Naive B cell (primary cell): ENCODE data around the gene HID1. TPM values are rescaled to one million over a fixed set of nuclear protein-coding genes. Genes with fewer than 3 reads are reported as not detected.
"Not testable (repeated sequence)": the region's sequence is repeated elsewhere in the genome, so short reads cannot be mapped to it uniquely, and the experiment has no call there.

Experiments
- ATAC-seq, 2 donors: fragments of 150-1000 bp; cut with Tn5 transposase; 2 replicates each; pipeline ENCODE4 v1.10.0; 2021; ENCODE audit warnings: low read depth in 2 of 2, mild to moderate bottlenecking in 2 of 2, moderate library complexity in 2 of 2
- DNase-seq: peaks from one replicate; pipeline ENCODE4 v3.0.0; 2022
- H3K27ac Mint-ChIP-seq, 6 donors: one replicate each; pipeline ENCODE4 v1.8.0; 2020 to 2022; ENCODE audit warnings: mild to moderate bottlenecking in 6 of 6, mixed read lengths in 6 of 6, moderate library complexity in 5 of 6, inconsistent platforms in 2 of 6
- H3K27me3 Mint-ChIP-seq, 3 donors: one replicate each; pipeline ENCODE4 v1.8.0; 2021 to 2022; ENCODE audit warnings: mixed read lengths in 3 of 3, mild to moderate bottlenecking in 1 of 3
- H3K36me3 Mint-ChIP-seq, 2 donors: one replicate each; pipeline ENCODE4 v1.8.0; 2020 to 2022; ENCODE audit warnings: mixed read lengths in 2 of 2, inconsistent platforms in 1 of 2, mild to moderate bottlenecking in 1 of 2
- H3K4me1 Mint-ChIP-seq, 3 donors: one replicate each; pipeline ENCODE4 v1.8.0; 2020 to 2022; ENCODE audit warnings: mixed read lengths in 3 of 3, inconsistent platforms in 1 of 3, mild to moderate bottlenecking in 1 of 3, moderate library complexity in 1 of 3
- H3K4me3 Mint-ChIP-seq, 8 donors: one replicate each; pipeline ENCODE4 v1.8.0; 2020 to 2022; ENCODE audit warnings: mild to moderate bottlenecking in 8 of 8, mixed read lengths in 8 of 8, moderate library complexity in 8 of 8, inconsistent platforms in 2 of 8
- H3K9me3 Mint-ChIP-seq, 7 donors: one replicate each; pipeline ENCODE4 v1.8.0; 2020 to 2022; ENCODE audit warnings: mixed read lengths in 7 of 7, mild to moderate bottlenecking in 5 of 7, inconsistent platforms in 2 of 7, moderate library complexity in 1 of 7
- polyA plus RNA-seq, 6 donors: library from polyadenylated mRNA; unstranded; fragments of 300-500 nt; fragmentation: Illumina TruSeq; gene quantifications; one replicate each; pipeline ENCODE4 v1.2.3, GENCODE V29; 2021; ENCODE audit warnings: low read depth in 6 of 6

The HID1 gene
- polyA plus RNA-seq, 6 donors from 2014 or later = 0.08 to 0.23 TPM; not detected in 4

DNA sequence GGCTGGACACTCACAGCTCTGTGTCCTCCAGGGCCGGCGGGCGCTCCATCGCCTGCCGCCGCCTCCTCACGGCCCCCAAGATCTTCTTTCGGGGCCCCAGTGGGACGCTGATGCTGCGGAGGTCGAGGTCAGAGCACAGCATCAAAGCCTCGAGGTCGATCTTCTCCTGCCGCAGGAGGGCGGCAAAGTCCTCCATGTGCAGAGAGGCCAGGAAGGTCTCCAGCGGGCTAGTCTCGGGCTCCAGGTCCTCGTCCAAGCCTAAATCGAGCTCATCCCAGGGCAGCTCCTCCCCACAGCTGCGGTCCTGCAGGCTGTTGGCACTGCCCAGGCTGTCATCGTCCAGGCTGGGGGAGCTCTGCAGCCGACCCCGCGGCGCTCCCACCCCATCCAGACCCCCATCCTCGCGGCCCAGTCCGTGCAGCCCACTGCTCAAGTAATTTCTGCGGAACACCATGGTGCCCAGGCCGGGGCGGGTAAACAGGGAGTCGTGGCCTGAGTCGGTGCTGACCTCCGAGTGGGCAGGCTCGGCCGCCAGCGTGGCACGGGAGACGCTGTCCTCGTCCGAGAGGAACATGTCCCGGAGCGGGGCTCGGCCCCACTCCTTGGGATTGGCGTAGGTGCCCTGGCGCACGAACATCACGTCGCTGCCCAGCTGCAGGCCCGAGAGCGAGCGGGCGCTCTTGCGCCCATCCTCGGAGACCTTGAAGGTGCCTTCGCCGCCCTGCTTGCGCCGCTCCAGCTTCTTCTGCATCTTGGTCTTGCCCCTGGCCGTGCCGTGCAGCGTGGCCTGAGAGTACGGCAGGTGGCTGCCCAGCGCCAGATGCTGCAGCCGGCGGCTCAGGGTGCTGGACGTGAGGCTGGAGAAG is 52.9 kb downstream of the HID1 start:
- ATAC-seq (no peak), DNase-seq (no peak)
- peaks cover 0 to 5% (median 0%) of the 10 kb centered on the region in 7 donors for H3K9me3 Mint-ChIP-seq
- H3K36me3 Mint-ChIP-seq = no peaks in the 10 kb centered on the region
- peaks cover 13 to 14% (median 14%) of the 10 kb centered on the region in 3 donors for H3K4me1 Mint-ChIP-seq
- H3K4me3 Mint-ChIP-seq = no peak overlapping the region
- H3K27ac Mint-ChIP-seq = no peak overlapping the region
- H3K27me3 Mint-ChIP-seq = peaks cover 21 to 87% (median 63%) of the 10 kb centered on the region in 3 donors

DNA sequence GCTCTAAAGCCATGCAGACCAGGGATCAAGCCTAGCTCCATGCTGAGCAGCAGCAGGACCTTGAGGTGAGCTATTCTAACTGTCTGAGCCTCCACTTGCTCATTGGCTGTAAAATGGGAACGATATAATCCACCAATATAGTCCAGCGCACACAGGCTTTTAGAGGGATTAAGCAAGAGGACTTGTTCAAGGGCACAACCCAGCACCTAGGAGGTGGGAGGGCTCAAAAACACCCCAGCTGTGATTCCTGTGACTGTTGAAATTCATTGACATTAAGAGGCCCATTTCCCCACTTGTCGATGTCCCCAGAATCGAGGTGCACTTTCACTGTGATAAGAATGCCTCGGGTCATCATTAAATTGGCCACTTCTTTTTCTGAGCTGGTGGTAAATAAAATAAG is 53.7 kb downstream of the HID1 start:
- peaks cover 24 to 79% (median 58%) of the 10 kb centered on the region in 3 donors for H3K27me3 Mint-ChIP-seq
- peaks cover 0 to 5% (median 0%) of the 10 kb centered on the region in 7 donors for H3K9me3 Mint-ChIP-seq
- H3K27ac Mint-ChIP-seq = no peak overlapping the region
- ATAC-seq (no peak), DNase-seq (no peak)
- H3K36me3 Mint-ChIP-seq = no peaks in the 10 kb centered on the region
- no peak overlapping the region for H3K4me3 Mint-ChIP-seq
- H3K4me1 Mint-ChIP-seq = peaks cover 7 to 10% (median 8%) of the 10 kb centered on the region in 3 donors

DNA sequence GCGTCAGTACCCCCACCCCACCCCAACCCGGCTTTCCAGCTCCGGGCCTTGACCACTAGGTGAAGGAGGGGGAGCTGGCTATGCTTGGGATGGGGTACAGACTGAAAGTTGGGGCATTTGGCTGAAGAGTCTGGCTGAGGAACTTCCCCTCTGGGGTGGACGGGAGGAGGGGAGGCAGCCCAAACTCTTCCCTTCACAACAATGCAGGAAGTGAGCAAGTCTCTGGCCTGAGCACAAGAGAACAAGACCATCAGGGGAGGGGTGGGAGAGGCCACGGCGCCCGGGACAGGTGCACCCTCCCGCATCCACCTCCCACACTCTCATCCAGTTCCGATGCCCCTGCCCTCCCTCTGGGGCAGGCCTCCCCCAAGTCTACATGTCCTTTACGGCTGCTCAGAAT is 55.1 kb downstream of the HID1 start:
- DNase-seq = no peak
- Mint-ChIP-seq H3K27ac (no peak overlapping the region), H3K4me1 (peaks cover under 1 to 4% (median 2%) of the 10 kb centered on the region in 3 donors), H3K27me3 (peaks cover 21 to 66% (median 52%) of the 10 kb centered on the region in 3 donors), H3K36me3 (no peaks in the 10 kb centered on the region), H3K9me3 (peaks cover 0 to 5% (median 0%) of the 10 kb centered on the region in 7 donors), H3K4me3 (no peak overlapping the region)
- ATAC-seq = no peak

DNA sequence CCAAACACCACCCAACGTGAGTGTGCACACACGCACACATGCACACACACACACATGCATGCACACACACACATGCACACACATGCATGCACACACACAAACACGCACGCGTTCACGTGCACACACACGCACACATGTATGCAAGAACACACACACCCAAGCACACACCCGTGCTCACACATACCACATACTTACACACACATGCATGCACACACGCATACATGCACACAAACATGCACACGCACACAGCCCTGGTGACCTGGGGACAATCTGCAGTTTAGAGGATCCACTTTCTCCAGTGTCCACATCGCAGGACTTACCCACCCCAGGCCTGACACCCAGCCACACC is 55.7 kb downstream of the HID1 start:
- ATAC-seq (no peak), DNase-seq (no peak)
- peaks cover 0 to 5% (median 0%) of the 10 kb centered on the region in 7 donors for H3K9me3 Mint-ChIP-seq
- H3K4me1 Mint-ChIP-seq = peaks cover 0 to 3% (median 0%) of the 10 kb centered on the region in 3 donors
- peaks cover 20 to 63% (median 47%) of the 10 kb centered on the region in 3 donors for H3K27me3 Mint-ChIP-seq
- H3K36me3 Mint-ChIP-seq = no peaks in the 10 kb centered on the region
- H3K4me3 Mint-ChIP-seq = no peak overlapping the region
- no peak overlapping the region for H3K27ac Mint-ChIP-seq

DNA sequence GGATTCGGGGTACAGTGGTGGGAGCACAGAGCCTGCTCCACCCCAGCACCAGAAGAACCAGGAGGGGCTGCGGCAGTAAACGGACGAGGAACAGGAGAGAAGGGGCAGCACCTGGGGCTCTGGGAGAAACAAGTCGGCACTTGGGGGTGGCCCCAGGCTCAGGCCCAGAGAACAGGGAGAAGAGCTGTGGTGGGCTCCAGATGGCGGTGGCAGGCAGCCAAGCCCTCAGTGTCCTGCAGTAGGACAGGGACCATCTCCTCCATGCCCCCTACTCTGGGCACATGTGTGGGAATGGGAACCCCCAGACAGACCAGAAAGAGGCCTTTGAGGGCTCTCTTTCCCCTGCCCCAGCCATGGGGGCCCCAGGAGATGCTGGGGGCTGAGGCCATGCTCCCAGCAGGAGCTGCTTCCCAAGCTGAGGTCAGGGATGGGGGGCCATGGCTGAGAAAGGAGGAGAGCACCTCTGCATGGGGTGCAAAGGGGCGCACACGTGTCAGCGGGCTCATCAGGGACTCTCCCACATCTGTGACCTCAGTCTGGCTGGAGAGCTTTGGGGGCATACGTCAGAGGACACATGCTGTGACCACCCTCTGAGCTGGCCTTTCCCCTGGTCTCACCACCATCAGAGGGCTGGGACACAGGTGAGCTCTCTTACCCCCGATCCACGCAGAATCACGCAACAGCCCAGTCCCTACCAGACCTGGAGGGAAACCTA is 56.3 kb downstream of the HID1 start:
- Mint-ChIP-seq H3K27ac (no peak overlapping the region), H3K4me3 (no peak overlapping the region)

DNA sequence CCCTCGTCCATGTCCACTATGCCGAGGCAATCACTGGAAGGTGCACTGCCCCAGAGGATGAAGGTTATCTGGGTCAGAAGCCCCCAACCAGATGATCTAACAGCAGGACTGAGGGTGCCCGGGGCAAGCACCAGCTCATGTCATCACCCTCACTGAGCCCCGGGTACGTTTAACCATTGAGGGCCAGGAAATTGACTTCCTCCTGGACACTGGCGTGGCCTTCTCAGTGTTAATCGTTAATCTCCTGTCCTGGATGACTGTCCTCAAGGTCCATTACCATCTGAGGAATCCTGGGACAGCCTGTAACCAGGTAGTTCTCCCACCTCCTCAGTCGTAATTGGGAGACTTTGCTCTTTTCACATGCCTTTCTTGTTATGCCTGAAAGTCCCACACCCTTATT is 61.1 kb downstream of the HID1 start:
- not testable (repeated sequence) for H3K36me3 Mint-ChIP-seq, DNase-seq, ATAC-seq, H3K4me3 Mint-ChIP-seq, H3K4me1 Mint-ChIP-seq, H3K27ac Mint-ChIP-seq, H3K9me3 Mint-ChIP-seq
- peaks cover 14 to 42% (median 28%) of the 10 kb centered on the region in 3 donors for H3K27me3 Mint-ChIP-seq

More for the DNA sequence above, 56.3 kb downstream of the HID1 start:
- DNase-seq (no peak), ATAC-seq (no peak)
- no peaks in the 10 kb centered on the region for H3K36me3 Mint-ChIP-seq
- H3K9me3 Mint-ChIP-seq = peaks cover 0 to 5% (median 0%) of the 10 kb centered on the region in 7 donors
- peaks cover 20 to 58% (median 42%) of the 10 kb centered on the region in 3 donors for H3K27me3 Mint-ChIP-seq
- peaks cover 0 to 3% (median 0%) of the 10 kb centered on the region in 3 donors for H3K4me1 Mint-ChIP-seq

DNA sequence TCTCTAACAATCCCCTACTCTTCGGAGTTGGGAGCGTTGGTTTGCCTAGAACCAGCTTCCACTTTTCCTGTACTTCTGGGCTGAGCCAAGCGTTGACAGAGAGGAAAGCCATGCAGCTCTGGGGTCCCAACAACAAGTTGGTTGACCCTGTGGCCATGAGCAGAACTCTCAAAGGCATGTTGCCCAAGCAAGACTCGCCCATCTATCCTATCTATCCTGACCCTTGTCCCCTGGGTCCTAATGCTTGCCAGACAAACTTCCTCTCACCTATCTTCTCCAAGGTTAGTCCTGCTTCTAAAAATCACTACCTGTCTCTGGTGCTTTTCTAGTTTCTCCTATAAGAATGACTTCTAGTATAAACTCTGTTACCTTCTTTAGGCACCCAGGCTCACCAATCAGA is 63.5 kb downstream of the HID1 start:
- not testable (repeated sequence) for DNase-seq, H3K36me3 Mint-ChIP-seq, H3K9me3 Mint-ChIP-seq, H3K27ac Mint-ChIP-seq, ATAC-seq, H3K4me1 Mint-ChIP-seq, H3K4me3 Mint-ChIP-seq
- peaks cover 12 to 49% (median 13%) of the 10 kb centered on the region in 3 donors for H3K27me3 Mint-ChIP-seq

DNA sequence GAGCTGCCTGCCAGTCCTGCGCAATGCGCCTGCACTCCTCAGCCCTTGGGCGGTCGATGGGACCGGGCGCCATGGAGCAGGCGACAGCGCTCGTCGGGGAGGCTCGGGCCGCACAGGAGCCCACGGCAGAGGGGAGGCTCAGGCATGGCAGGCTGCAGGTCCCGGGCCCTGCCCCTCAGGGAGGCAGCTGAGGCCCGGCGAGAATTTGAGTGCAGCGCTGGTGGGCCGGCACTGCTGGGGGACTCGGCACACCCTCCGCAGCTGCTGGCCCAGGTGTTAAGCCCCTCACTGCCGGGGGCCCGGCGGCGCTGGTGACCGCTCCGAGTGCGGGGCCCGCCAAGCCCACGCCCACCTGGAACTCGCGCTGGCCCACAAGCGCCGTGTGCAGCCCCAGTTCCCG is 65.5 kb downstream of the HID1 start:
- Mint-ChIP-seq H3K9me3 (no peaks in the 10 kb centered on the region), H3K4me3 (no peak overlapping the region), H3K27me3 (peaks cover 15 to 60% (median 30%) of the 10 kb centered on the region in 3 donors), H3K27ac (no peak overlapping the region), H3K36me3 (no peaks in the 10 kb centered on the region), H3K4me1 (no peaks in the 10 kb centered on the region)
- ATAC-seq (no peak), DNase-seq (no peak)

DNA sequence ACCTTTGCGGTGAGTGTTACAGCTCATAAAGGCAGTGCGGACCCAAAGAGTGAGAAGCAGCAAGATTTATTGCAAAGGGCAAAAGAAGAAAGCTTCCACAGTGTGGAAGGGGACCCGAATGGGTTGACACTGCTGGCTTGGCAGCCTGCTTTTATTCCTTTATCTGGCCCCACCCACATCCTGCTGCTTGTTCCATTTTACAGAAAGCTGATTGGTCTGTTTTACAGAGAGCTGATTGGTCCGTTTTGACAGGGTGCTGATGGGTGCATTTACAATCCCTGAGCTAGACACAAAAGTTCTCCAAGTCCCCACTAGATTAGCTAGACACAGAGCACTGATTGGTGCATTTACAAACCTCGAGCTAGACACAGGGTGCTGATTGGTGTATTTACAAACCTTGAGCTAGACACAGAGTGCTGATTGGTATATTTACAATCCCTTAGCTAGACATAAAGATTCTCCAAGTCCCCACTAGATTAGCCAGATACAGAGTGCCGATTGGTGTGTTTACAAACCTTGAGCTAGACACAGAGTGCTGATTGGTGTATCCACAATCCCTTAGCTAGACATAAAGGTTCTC is 66.3 kb downstream of the HID1 start:
- peaks cover 21 to 67% (median 37%) of the 10 kb centered on the region in 3 donors for H3K27me3 Mint-ChIP-seq
- not testable (repeated sequence) for DNase-seq, ATAC-seq, H3K4me3 Mint-ChIP-seq, H3K36me3 Mint-ChIP-seq, H3K4me1 Mint-ChIP-seq, H3K9me3 Mint-ChIP-seq, H3K27ac Mint-ChIP-seq

DNA sequence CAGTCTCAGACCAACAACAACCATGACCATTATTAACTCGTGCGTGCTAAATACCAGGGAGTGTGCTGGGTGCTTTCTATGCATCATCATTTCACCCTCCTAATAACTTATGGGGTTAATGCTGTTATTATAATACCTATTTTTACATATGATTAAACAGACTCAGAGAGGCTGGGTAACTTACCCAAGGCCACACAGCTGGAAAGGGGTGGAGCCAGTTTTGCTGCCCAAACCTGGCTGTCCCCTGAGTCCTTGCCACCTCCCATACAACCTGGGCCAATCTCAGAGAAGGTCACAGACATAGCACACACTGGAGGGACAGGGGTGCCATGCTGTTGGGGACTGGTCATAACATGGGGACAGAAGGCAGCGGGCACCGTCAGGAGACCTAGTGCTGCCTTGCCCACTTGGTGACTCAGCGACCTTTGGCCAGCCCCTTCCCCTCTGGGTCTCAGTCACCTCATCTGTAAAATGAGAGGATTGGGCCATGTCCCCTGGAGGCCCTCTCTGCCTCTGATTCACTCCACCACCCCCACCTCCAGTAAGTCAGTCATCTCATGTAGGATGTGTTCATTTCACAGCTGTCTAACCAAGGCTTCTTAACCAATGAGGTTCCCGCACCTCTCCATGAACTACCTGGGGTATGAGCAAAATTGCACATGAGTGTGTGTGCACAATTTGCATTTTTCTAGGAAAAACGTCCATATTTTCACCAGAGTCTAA is 67.7 kb downstream of the HID1 start:
- no peak for DNase-seq
- H3K4me3 Mint-ChIP-seq = no peak overlapping the region
- no peak for ATAC-seq
- H3K4me1 Mint-ChIP-seq = no peaks in the 10 kb centered on the region
- no peaks in the 10 kb centered on the region for H3K9me3 Mint-ChIP-seq
- peaks cover 18 to 70% (median 50%) of the 10 kb centered on the region in 3 donors for H3K27me3 Mint-ChIP-seq
- no peaks in the 10 kb centered on the region for H3K36me3 Mint-ChIP-seq
- no peak overlapping the region for H3K27ac Mint-ChIP-seq

DNA sequence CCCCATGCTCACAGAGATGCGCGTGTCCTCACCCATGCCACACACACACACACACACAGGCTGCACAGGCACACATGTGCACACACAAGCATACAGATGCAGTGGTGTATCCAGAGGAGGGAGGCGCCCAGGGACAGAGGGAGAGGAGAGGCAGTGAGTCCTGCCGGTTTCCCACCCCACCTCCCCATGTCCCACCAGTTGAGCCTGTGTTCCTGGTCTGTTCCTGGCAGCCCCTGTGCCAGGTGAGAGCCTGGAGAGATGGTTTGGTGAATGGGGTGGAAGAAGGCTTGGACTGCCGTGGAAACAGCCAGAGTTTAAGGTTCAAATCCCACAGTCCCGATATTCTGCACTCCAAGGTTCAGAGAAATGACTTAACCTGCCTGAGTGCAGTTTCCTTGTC is 68.9 kb downstream of the HID1 start:
- Mint-ChIP-seq H3K4me3 (no peak overlapping the region), H3K27ac (no peak overlapping the region), H3K36me3 (no peaks in the 10 kb centered on the region), H3K4me1 (no peaks in the 10 kb centered on the region), H3K27me3 (peaks cover 18 to 68% (median 50%) of the 10 kb centered on the region in 3 donors), H3K9me3 (no peaks in the 10 kb centered on the region)
- ATAC-seq (no peak), DNase-seq (no peak)

DNA sequence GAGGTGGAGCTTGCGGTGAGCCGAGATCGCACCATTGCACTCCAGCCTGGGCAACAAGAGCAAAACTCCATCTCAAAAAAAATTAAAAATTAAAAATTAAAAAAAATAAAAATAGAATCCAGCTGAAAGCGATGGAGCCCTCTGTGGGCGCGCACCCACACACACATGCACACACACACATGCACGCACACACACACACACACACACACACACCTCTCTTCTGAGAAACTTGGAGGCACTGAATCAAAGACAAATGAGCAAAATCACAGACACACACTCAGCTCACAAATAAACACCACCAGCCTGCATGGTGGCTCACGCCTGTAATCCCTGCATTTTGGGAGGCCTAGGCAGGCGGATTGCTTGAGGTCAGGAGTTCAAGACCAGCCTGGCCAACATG is 69.5 kb downstream of the HID1 start:
- no peaks in the 10 kb centered on the region for H3K36me3 Mint-ChIP-seq
- H3K9me3 Mint-ChIP-seq = no peaks in the 10 kb centered on the region
- no peak overlapping the region for H3K27ac Mint-ChIP-seq
- peaks cover 18 to 69% (median 53%) of the 10 kb centered on the region in 3 donors for H3K27me3 Mint-ChIP-seq
- H3K4me1 Mint-ChIP-seq = no peaks in the 10 kb centered on the region
- H3K4me3 Mint-ChIP-seq = no peak overlapping the region
- ATAC-seq (no peak), DNase-seq (no peak)
